HCT116 (cell line): Measurements from ENCODE around the gene HHAT.

Experiments used
- ELF1 ChIP-seq: IDR thresholded peaks from 2 replicates; pipeline ENCODE4 v1.6.1; 2012; ENCODE audit warnings: low read depth, borderline replicate concordance
- JUND ChIP-seq: IDR thresholded peaks from 2 replicates; pipeline ENCODE4 v1.6.1; 2012
- POLR2A ChIP-seq: IDR thresholded peaks from 2 replicates; pipeline ENCODE4 v1.7.0; 2011; ENCODE audit warnings: borderline replicate concordance; ENCODE audit not compliant: insufficient read depth, insufficient read length; ENCODE audit errors: extremely low read depth
- RAD21 ChIP-seq: IDR thresholded peaks from 2 replicates; pipeline ENCODE4 v1.6.1; 2012; ENCODE audit warnings: low read depth, mild to moderate bottlenecking
- YY1 ChIP-seq: IDR thresholded peaks from 2 replicates; pipeline ENCODE4 v1.6.1; 2011; ENCODE audit warnings: low read length, low read depth, moderate library complexity, mild to moderate bottlenecking; ENCODE audit not compliant: insufficient replicate concordance; ENCODE audit errors: extremely low read depth
- TF ChIP-seq, protein P1 (sequence below), 3 experiments: fragments of 200-600 bp in 1 of 3; sonication (generic) in 1 of 3; IDR thresholded peaks in 2 of 3; conservative IDR thresholded peaks in 1 of 3; 2 replicates each; pipeline ENCODE4 v1.5.1; 2012 to 2017; ENCODE audit warnings: low read depth in 2 of 3, low read length in 2 of 3, antibody characterized with exemption in 1 of 3, borderline replicate concordance in 1 of 3, control low read depth in 1 of 3, mild to moderate bottlenecking in 1 of 3, mixed read lengths in 1 of 3, mixed run types in 1 of 3, moderate library complexity in 1 of 3; ENCODE audit not compliant: insufficient read depth in 1 of 3

DNA sequence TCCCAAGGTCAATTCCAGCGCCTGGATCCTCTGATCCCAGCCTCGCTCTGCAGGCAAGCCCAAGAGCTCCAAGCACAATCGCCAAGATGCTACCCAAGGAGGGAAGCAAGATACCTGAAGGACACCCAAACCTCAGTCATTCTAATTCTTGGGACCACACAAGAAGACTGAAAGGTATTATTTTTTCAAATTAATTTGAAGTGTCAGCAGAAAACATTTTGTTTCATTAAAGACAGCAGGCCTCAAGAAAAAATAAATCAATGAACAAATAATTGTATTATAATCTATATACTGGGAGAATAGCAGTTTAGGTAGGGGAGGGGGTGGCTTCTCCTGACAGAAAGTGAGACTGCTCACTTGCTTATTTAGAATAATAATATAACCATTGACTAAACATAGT lies 347.8 kb downstream of the HHAT start:
- TF ChIP-seq YY1 (no peak), POLR2A (no peak), JUND (no peak), ELF1 (no peak), RAD21 (no peak)
- TF ChIP-seq, protein P1, sequence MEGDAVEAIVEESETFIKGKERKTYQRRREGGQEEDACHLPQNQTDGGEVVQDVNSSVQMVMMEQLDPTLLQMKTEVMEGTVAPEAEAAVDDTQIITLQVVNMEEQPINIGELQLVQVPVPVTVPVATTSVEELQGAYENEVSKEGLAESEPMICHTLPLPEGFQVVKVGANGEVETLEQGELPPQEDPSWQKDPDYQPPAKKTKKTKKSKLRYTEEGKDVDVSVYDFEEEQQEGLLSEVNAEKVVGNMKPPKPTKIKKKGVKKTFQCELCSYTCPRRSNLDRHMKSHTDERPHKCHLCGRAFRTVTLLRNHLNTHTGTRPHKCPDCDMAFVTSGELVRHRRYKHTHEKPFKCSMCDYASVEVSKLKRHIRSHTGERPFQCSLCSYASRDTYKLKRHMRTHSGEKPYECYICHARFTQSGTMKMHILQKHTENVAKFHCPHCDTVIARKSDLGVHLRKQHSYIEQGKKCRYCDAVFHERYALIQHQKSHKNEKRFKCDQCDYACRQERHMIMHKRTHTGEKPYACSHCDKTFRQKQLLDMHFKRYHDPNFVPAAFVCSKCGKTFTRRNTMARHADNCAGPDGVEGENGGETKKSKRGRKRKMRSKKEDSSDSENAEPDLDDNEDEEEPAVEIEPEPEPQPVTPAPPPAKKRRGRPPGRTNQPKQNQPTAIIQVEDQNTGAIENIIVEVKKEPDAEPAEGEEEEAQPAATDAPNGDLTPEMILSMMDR (IDR thresholded peaks at IDR 0.05 in 2 of 3, conservative IDR thresholded peaks at IDR 0.05 in 1 of 3; ENCODE audit: borderline replicate concordance in 1 of 3, insufficient read depth in 1 of 3, low read depth in 2 of 3, low read length in 2 of 3), result no peak
